Peyer's patch (tissue), 4 donors: Measurements from ENCODE around the gene C1orf185. TPM values are rescaled to one million over a fixed set of nuclear protein-coding genes. Genes with fewer than 3 reads are reported as not detected.
"Not testable (repeated sequence)": the region's sequence is repeated elsewhere in the genome, so short reads cannot be mapped to it uniquely, and the experiment has no call there.

Source experiments
- DNase-seq, 3 donors: peaks; one replicate each; pipeline ENCODE4 v3.0.0-alpha.2; 2017 to 2019
- H3K27ac ChIP-seq, 4 donors: fragments of 200-600 bp; sonication (generic); one replicate each; pipeline ENCODE4 v1.5.1; 2016 to 2019
- H3K27me3 ChIP-seq, 2 donors: fragments of 200-600 bp; sonication (generic); one replicate each; pipeline ENCODE4 v1.5.1; 2019
- H3K36me3 ChIP-seq, 3 donors: fragments of 200-600 bp; sonication (generic); one replicate each; pipeline ENCODE4 v1.5.1; 2016 to 2019
- H3K4me1 ChIP-seq, 4 donors: fragments of 200-600 bp; sonication (generic); one replicate each; pipeline ENCODE4 v1.5.1; 2016 to 2019
- H3K4me3 ChIP-seq, 4 donors: fragments of 200-600 bp; sonication (generic); 1 replicate in 3 of 4; 2 replicates in 1 of 4; pipeline ENCODE4 v1.5.1; 2016 to 2019; ENCODE audit warnings: mild to moderate bottlenecking in 1 of 4
- H3K9me3 ChIP-seq, 4 donors: fragments of 200-600 bp; sonication (generic); one replicate each; pipeline ENCODE4 v1.5.1; 2016 to 2019; ENCODE audit warnings: mild to moderate bottlenecking in 1 of 4
- CTCF ChIP-seq, 6 experiments: fragments of 450-650 bp in 4 of 6; fragments of 200-600 bp in 2 of 6; sonication (generic) in 1 of 6; IDR thresholded peaks; one replicate each; pipeline ENCODE4 v1.5.1; 2017 to 2019; ENCODE audit warnings: antibody characterized with exemption in 6 of 6, mild to moderate bottlenecking in 3 of 6, moderate library complexity in 1 of 6
- POLR2A ChIP-seq, 2 donors: fragments of 450-650 bp; IDR thresholded peaks; one replicate each; pipeline ENCODE4 v1.5.1; 2017; ENCODE audit warnings: antibody characterized with exemption in 2 of 2, mild to moderate bottlenecking in 2 of 2, moderate library complexity in 2 of 2
- total RNA-seq, 4 donors: library from RNA; depleted of rRNA; stranded (reverse); fragments of >200 nt; gene quantifications; one replicate each; pipeline ENCODE4 v1.1.0, GENCODE V29; 2016

The C1orf185 gene
- total RNA-seq, 4 donors from 2014 or later: not detected

GRCh38 chr1:51157395-51157794, 55.4 kb downstream of the C1orf185 start:
- H3K27ac ChIP-seq: no peak overlapping the region
- H3K4me3 ChIP-seq: no peak overlapping the region
- TF ChIP-seq POLR2A (IDR thresholded peaks at IDR 0.05) (no peak), CTCF (IDR thresholded peaks at IDR 0.05) (no peak)
- peaks cover 0 to 5% (median 0%) of the 10 kb centered on the region in 4 donors for H3K9me3 ChIP-seq
- H3K36me3 ChIP-seq: no peaks in the 10 kb centered on the region
- no peaks in the 10 kb centered on the region for H3K27me3 ChIP-seq
- H3K4me1 ChIP-seq: no peaks in the 10 kb centered on the region
- DNase-seq: no peak

- Histone ChIP-seq H3K27me3 (no peaks in the 10 kb centered on the region), H3K36me3 (no peaks in the 10 kb centered on the region), H3K9me3 (peaks cover 0 to 5% (median 0%) of the 10 kb centered on the region in 4 donors), H3K4me1 (no peaks in the 10 kb centered on the region), H3K4me3 (no peak overlapping the region), H3K27ac (no peak overlapping the region)
- TF ChIP-seq CTCF (IDR thresholded peaks at IDR 0.05): no peak
- TF ChIP-seq POLR2A (IDR thresholded peaks at IDR 0.05): no peak
- no peak for DNase-seq
These were observed 56.2 kb downstream of the C1orf185 start for GRCh38 chr1:51158263-51158662.

- not testable (repeated sequence) for H3K9me3 ChIP-seq, H3K4me3 ChIP-seq, H3K27ac ChIP-seq, H3K36me3 ChIP-seq, H3K4me1 ChIP-seq, H3K27me3 ChIP-seq, DNase-seq
These were observed 60.5 kb downstream of the C1orf185 start for GRCh38 chr1:51162560-51162959.

- no peak overlapping the region for H3K27ac ChIP-seq
- no peak for DNase-seq
- H3K36me3 ChIP-seq: no peaks in the 10 kb centered on the region
- TF ChIP-seq POLR2A (IDR thresholded peaks at IDR 0.05) (no peak), CTCF (IDR thresholded peaks at IDR 0.05) (no peak)
- H3K4me3 ChIP-seq: no peak overlapping the region
- no peaks in the 10 kb centered on the region for H3K9me3 ChIP-seq
- H3K27me3 ChIP-seq: no peaks in the 10 kb centered on the region
- no peaks in the 10 kb centered on the region for H3K4me1 ChIP-seq
These were observed 63.5 kb downstream of the C1orf185 start for GRCh38 chr1:51165540-51165939.

GRCh38 chr1:51168266-51168845, 66.3 kb downstream of the C1orf185 start:
- no peak overlapping the region for H3K4me3 ChIP-seq
- H3K36me3 ChIP-seq: no peaks in the 10 kb centered on the region
- TF ChIP-seq POLR2A (IDR thresholded peaks at IDR 0.05): no peak
- no peak for TF ChIP-seq CTCF (IDR thresholded peaks at IDR 0.05)
- no peaks in the 10 kb centered on the region for H3K9me3 ChIP-seq
- no peak for DNase-seq
- H3K27ac ChIP-seq: no peak overlapping the region
- no peaks in the 10 kb centered on the region for H3K4me1 ChIP-seq
- no peaks in the 10 kb centered on the region for H3K27me3 ChIP-seq

GRCh38 chr1:51168936-51169335, 66.9 kb downstream of the C1orf185 start:
- TF ChIP-seq CTCF (IDR thresholded peaks at IDR 0.05): no peak
- TF ChIP-seq POLR2A (IDR thresholded peaks at IDR 0.05): no peak
- no peaks in the 10 kb centered on the region for H3K36me3 ChIP-seq
- no peak overlapping the region for H3K4me3 ChIP-seq
- no peak overlapping the region for H3K27ac ChIP-seq
- H3K4me1 ChIP-seq: no peaks in the 10 kb centered on the region
- H3K9me3 ChIP-seq: no peaks in the 10 kb centered on the region
- no peak for DNase-seq
- H3K27me3 ChIP-seq: no peaks in the 10 kb centered on the region
